Measurements from ENCODE around the gene CCSER1.

DNA sequence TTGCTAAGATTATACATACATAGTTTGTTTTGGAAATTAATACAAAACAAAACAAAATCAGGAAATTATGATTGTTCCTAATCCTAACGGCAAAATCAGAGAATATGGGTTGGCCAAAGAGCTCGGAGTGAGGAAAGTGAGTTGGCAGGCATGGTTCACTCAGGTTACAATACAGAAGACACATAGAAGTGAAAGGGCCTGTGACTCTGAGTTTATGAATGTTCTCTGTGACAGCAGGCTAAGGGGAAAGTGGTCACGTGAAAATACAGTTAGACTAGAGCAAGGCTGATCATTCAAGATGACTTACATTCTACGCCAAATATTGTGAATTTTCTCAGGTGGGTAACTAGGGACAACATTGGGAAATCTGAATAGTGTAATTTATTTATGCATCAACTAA is 1001.3 kb downstream of the CCSER1 start:
- TF ChIP-seq, protein P1, sequence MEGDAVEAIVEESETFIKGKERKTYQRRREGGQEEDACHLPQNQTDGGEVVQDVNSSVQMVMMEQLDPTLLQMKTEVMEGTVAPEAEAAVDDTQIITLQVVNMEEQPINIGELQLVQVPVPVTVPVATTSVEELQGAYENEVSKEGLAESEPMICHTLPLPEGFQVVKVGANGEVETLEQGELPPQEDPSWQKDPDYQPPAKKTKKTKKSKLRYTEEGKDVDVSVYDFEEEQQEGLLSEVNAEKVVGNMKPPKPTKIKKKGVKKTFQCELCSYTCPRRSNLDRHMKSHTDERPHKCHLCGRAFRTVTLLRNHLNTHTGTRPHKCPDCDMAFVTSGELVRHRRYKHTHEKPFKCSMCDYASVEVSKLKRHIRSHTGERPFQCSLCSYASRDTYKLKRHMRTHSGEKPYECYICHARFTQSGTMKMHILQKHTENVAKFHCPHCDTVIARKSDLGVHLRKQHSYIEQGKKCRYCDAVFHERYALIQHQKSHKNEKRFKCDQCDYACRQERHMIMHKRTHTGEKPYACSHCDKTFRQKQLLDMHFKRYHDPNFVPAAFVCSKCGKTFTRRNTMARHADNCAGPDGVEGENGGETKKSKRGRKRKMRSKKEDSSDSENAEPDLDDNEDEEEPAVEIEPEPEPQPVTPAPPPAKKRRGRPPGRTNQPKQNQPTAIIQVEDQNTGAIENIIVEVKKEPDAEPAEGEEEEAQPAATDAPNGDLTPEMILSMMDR (IDR thresholded peaks at IDR 0.05; ENCODE audit: low read depth, low read length, poor library complexity, severe bottlenecking) = no peak
- TF ChIP-seq EZH2phosphoT487 (IDR thresholded peaks at IDR 0.05; ENCODE audit: borderline replicate concordance, low read length) = no peak
